ENCODE measurements around the gene HES3. TPM values are rescaled to one million over a fixed set of nuclear protein-coding genes. Genes with fewer than 3 reads are reported as not detected.

Gene HES3
- total RNA-seq, 2 donors from 2014 or later = not detected

- H3K27me3 Mint-ChIP-seq = peaks cover 21% of the 10 kb centered on the region
- no peak overlapping the region for H3K4me3 Mint-ChIP-seq
- no peaks in the 10 kb centered on the region for H3K36me3 Mint-ChIP-seq (ENCODE audit: low read depth)
- no peaks in the 10 kb centered on the region for H3K4me1 Mint-ChIP-seq
- ATAC-seq (no peak), DNase-seq (no peak)
- H3K27ac Mint-ChIP-seq = no peak overlapping the region
- H3K9me3 ChIP-seq (ENCODE audit: control insufficient read depth, low read length, poor library complexity, severe bottlenecking) = no peaks in the 10 kb centered on the region
These were observed 9.4 kb downstream of the HES3 start for GRCh38 chr1:6253380-6253779.

- H3K27me3 Mint-ChIP-seq = peaks cover 24% of the 10 kb centered on the region
- no peak for ATAC-seq
These were observed 10.7 kb downstream of the HES3 start for GRCh38 chr1:6254691-6255090.

GRCh38 chr1:6256645-6257044, 12.7 kb downstream of the HES3 start:
- H3K4me3 Mint-ChIP-seq = no peak overlapping the region
- ATAC-seq (no peak), DNase-seq (no peak)
- H3K27ac Mint-ChIP-seq = no peak overlapping the region
- no peaks in the 10 kb centered on the region for H3K36me3 Mint-ChIP-seq (ENCODE audit: low read depth)
- peaks cover 2% of the 10 kb centered on the region for H3K4me1 Mint-ChIP-seq
- H3K9me3 ChIP-seq (ENCODE audit: control insufficient read depth, low read length, poor library complexity, severe bottlenecking) = no peaks in the 10 kb centered on the region
- H3K27me3 Mint-ChIP-seq = peaks cover 14% of the 10 kb centered on the region

More at GRCh38 chr1:6254691-6255090, 10.7 kb downstream of the HES3 start:
- Mint-ChIP-seq H3K36me3 (ENCODE audit: low read depth) (no peaks in the 10 kb centered on the region), H3K4me1 (no peaks in the 10 kb centered on the region), H3K27ac (no peak overlapping the region), H3K4me3 (no peak overlapping the region)
- no peak for DNase-seq
- no peaks in the 10 kb centered on the region for H3K9me3 ChIP-seq (ENCODE audit: control insufficient read depth, low read length, poor library complexity, severe bottlenecking)

DNA sequence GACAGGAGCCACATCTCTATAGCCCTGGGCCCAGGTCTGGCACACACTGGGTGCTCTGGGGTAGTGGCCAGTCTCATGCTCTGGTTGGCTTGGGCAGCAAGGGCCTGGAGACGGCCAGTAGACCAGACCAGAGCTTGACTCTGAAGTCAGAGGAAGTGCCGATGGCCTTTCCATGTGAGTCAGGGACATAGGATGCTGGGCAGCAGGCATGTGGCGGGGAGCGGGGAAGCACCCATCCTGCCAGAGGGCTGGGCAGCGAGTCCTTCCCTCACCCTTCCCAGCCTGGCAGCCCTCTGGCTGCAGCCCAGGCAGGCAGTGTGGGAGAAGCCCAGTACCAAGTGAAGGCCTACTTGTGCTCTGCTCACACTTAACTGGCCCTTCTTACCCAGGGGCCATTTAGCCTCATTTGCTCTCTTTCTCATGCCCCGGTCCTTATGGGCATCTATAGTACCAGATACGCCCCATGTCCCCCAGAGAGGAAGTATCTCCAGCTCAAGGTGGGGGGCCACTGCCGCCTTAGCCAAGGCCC, 13.6 kb downstream of the HES3 start:
- H3K9me3 ChIP-seq (ENCODE audit: control insufficient read depth, low read length, poor library complexity, severe bottlenecking) = no peaks in the 10 kb centered on the region

DNA sequence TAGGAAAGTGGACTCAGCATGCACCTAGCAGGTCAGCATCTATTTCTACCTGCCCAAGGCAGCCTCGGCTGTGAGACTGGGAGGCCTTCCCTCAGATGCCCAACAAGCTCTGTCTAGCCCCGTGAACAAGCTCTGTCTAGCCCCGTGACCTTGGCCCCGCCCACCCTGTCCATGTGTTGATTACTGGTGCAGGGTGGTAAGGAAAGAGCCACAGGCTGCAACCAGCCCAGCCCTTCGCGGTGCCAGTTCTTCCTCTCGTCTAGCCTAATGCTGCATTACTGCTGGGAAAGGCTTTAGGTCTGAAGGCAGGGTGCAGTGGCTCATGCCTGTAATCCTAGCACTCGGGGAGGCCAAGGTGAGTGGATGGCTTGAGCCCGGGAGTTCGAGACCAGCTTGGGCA, 14.7 kb downstream of the HES3 start:
- Mint-ChIP-seq H3K27ac (no peak overlapping the region), H3K36me3 (ENCODE audit: low read depth) (no peaks in the 10 kb centered on the region), H3K27me3 (peaks cover 16% of the 10 kb centered on the region)

More for the DNA sequence above, 13.6 kb downstream of the HES3 start:
- Mint-ChIP-seq H3K4me3 (no peak overlapping the region), H3K4me1 (peaks cover 2% of the 10 kb centered on the region), H3K27ac (peak overlapping the region; percentile 21), H3K36me3 (ENCODE audit: low read depth) (no peaks in the 10 kb centered on the region), H3K27me3 (peaks cover 16% of the 10 kb centered on the region)
- no peak for DNase-seq
- no peak for ATAC-seq

DNA sequence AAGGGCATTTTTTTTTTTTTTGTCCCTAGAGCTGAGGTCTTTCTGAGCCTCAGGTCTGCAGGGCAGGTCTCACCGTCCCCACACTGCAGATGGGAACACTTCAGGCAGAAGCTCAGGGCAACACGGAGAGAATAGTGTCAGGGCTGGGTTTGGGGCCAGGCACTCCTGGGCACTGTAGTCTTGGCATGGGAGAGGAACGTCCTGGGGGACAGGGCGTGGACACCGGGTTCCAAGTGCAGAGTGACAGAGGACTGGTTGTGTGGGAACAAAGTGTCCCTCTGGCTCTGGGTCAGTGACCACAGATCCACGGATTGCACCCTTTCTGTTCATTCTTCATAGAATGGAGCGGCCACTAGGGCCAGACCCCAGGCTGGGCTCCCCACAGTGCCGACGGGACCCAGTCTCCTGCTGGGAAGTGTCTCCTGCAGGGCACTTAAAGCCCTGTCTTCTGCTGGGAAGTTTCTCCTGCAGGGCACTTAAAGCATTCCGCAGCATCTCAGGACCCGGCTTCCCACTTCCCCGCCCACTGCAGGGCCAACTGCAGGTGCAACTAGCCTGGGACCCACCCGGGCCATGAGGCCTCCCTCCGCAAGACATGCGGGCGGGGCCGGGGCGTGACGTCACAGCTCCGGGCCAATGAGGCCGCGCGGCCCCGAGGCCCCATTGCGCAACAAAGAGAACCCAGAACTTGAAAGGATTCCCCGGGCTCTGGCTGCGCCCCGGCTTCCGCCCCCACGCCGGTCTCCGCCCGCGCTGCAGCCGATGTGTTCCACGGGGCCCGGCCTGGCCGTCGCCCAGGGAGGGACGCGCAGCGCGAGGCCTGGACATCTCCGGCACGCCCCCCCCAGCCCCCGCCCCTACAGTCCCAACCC, 15.7 kb downstream of the HES3 start:
- Mint-ChIP-seq H3K4me1 (peaks cover 2% of the 10 kb centered on the region), H3K27me3 (peaks cover 16% of the 10 kb centered on the region), H3K36me3 (ENCODE audit: low read depth) (no peaks in the 10 kb centered on the region), H3K4me3 (peak overlapping the region; percentile 57), H3K27ac (no peak overlapping the region)
- ATAC-seq (peak; percentile 81), DNase-seq (peak; percentile 59 to 70 (median 63))
- H3K9me3 ChIP-seq (ENCODE audit: control insufficient read depth, low read length, poor library complexity, severe bottlenecking) = no peaks in the 10 kb centered on the region

More for the DNA sequence above, 14.7 kb downstream of the HES3 start:
- Mint-ChIP-seq H3K4me1 (peaks cover 2% of the 10 kb centered on the region), H3K4me3 (peak overlapping the region; percentile 57)
- no peaks in the 10 kb centered on the region for H3K9me3 ChIP-seq (ENCODE audit: control insufficient read depth, low read length, poor library complexity, severe bottlenecking)
- ATAC-seq = no peak
- no peak for DNase-seq

GRCh38 chr1:6260433-6260934, 16.5 kb downstream of the HES3 start:
- Mint-ChIP-seq H3K4me3 (peak overlapping the region; percentile 57), H3K27me3 (peaks cover 16% of the 10 kb centered on the region), H3K4me1 (peaks cover 2% of the 10 kb centered on the region), H3K36me3 (ENCODE audit: low read depth) (no peaks in the 10 kb centered on the region), H3K27ac (no peak overlapping the region)
- ATAC-seq (peak; percentile 43), DNase-seq (no peak)
- no peaks in the 10 kb centered on the region for H3K9me3 ChIP-seq (ENCODE audit: control insufficient read depth, low read length, poor library complexity, severe bottlenecking)

DNA sequence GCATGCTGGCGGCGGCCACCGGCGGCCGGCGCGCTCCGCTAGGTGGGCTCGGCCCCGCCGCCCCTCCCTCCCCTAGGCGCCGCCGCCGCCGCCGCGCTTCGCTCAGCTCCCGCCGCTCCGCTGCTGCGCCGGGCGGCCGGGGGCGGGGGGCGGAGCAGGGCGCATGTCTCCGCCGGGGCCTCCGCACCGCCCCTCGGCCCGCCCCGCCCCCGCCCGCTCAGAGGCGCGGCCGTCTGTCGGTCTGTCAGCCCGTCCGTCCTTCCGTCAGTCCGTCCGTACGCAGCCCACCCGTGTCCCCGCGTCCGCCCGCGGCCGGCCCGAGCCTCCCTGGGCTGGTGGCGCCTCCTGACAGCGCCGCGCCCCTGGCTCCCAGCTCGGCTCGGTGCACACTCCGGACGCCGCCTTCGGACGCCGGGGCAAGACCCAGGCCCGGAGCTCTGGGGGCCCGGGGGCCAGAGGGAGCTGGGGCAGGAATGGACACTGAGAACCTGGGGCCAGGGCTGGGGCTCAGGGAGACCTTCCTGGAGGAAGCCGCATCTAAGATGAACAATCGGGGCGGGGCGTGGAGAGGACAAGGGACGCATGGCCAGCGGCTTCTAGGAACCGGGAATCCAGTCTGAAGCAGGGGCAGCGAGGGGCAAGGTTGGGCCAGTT, 17.1 kb downstream of the HES3 start, which contains the start of gene GPR153:
GPR153 (minus strand) TSS at position 138 of the 654 bp plus-strand sequence. CDS start 6,193 bp downstream, outside the sequence.
- H3K27me3 Mint-ChIP-seq = peaks cover 16% of the 10 kb centered on the region

DNA sequence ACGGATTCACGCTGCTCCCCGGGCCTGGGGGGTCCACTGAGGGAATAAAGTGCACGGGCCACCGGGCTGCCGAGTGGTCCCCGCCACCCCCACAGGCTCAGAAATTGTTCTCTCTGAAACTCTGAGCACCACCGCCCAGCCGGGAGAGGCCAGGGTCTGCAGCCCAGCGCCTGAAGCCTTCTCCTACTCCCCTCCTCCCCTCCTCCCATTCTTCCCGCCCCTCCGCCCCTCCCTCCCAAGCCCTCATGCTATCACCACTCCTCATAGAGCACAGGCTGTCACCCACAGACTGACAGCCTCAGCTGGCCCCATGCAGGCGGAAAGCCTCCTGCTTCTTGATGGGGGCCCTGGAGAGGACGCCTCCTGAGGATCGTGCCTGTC, 17.6 kb downstream of the HES3 start:
- Mint-ChIP-seq H3K36me3 (ENCODE audit: low read depth) (no peaks in the 10 kb centered on the region), H3K27me3 (peaks cover 16% of the 10 kb centered on the region), H3K4me3 (peak overlapping the region; percentile 65), H3K27ac (no peak overlapping the region), H3K4me1 (peaks cover 2% of the 10 kb centered on the region)
- ATAC-seq (no peak), DNase-seq (no peak)
- H3K9me3 ChIP-seq (ENCODE audit: control insufficient read depth, low read length, poor library complexity, severe bottlenecking) = no peaks in the 10 kb centered on the region

More for the DNA sequence above, 17.1 kb downstream of the HES3 start, which contains the start of gene GPR153:
- no peaks in the 10 kb centered on the region for H3K9me3 ChIP-seq (ENCODE audit: control insufficient read depth, low read length, poor library complexity, severe bottlenecking)
- H3K36me3 Mint-ChIP-seq (ENCODE audit: low read depth) = no peaks in the 10 kb centered on the region
- peaks cover 2% of the 10 kb centered on the region for H3K4me1 Mint-ChIP-seq
- peak; percentile 25 to 46 (median 26) for DNase-seq
- H3K4me3 Mint-ChIP-seq = peak within 1 kb of the TSS; percentile 65
- H3K27ac Mint-ChIP-seq = no peak within 1 kb of the TSS
- ATAC-seq = peak; percentile 66

DNA sequence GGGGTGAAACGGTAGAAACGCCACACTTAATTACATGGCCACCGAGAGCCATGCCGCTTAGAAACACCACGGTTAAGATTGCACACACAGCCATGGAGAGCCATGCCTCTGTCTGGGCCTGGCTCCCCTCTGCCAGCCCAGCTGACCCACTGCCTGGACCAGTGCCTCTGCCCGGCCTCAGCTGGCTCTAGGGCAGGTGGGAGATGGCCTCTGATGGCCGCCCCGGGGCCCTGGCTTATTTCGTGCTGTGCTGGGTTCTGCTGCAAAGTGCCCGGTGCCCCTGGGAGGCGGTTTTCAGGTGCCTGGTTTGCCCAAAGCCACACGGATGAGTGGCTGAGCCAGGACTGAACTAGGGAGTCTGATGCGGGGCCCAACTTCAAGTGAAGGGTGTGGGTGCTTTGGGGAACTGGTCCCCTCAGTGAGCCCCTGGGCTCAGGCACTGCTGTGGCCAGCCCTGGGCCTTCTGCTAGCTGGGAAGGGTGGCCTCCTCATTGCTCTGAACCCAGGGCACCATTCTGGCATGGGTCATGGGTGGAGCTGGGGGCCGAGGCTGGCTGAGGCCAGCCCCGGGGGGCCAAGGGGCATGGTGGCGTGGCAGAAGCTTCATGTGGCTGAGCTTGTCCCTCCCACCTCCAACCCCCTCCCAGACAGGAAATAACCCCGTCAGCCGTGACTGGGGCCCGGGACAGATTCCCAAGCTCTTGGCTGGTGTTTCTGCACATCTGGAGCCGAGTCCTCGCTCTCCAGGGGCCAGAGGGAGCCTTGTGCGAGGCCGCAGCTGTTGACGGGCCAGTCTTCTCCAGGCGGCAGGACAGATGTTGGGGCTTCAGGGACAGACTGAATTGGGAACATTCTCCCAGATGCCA, 18.8 kb downstream of the HES3 start:
- Mint-ChIP-seq H3K4me1 (peaks cover 2% of the 10 kb centered on the region), H3K27ac (no peak overlapping the region), H3K27me3 (peaks cover 11% of the 10 kb centered on the region), H3K36me3 (ENCODE audit: low read depth) (no peaks in the 10 kb centered on the region), H3K4me3 (no peak overlapping the region)
- DNase-seq (no peak), ATAC-seq (no peak)
- H3K9me3 ChIP-seq (ENCODE audit: control insufficient read depth, low read length, poor library complexity, severe bottlenecking) = no peaks in the 10 kb centered on the region

DNA sequence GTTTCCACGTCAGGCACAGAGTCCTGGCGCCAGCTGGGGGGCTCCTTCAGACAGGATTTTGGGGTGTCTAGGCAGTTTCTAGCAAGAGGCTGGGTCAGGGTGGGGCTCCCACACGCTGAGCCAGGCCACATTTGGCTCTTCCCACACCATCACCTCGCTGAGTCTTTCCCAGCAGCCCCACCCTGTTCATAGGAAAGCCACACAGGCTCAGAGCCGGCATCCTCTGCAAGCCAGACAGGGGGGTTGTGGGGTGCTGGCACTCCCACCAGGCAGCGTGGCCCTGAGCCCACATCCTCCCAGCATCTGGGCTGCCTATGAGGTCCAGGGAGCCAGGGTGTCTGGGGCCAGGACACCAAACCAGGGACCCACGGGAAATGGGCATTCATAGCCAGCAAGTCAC, 19.7 kb downstream of the HES3 start:
- Mint-ChIP-seq H3K27me3 (peaks cover 11% of the 10 kb centered on the region), H3K4me1 (peaks cover 2% of the 10 kb centered on the region), H3K36me3 (ENCODE audit: low read depth) (no peaks in the 10 kb centered on the region), H3K27ac (no peak overlapping the region), H3K4me3 (no peak overlapping the region)
- DNase-seq (no peak), ATAC-seq (no peak)
- H3K9me3 ChIP-seq (ENCODE audit: control insufficient read depth, low read length, poor library complexity, severe bottlenecking) = no peaks in the 10 kb centered on the region

DNA sequence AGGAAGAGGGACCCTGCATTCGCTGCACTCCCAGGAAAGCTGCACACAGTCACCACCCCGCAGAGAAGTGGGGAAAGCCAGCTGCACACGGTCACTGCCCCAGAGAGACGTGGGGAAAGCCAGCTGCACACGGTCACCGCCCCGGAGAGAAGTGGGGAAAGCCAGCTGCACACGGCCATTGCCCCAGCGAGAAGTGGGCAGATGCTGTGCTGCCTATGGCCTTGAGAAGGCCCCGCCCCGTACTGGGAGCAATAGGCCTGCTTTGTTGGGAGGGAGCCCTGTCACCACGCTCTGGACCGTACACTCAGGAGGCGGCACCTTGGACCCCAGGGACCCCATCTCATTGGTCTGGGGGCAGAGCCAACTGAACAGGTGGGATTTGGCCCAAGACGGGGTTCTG, 21.2 kb downstream of the HES3 start:
- no peak for ATAC-seq

More for the DNA sequence above, 21.2 kb downstream of the HES3 start:
- H3K27ac Mint-ChIP-seq = no peak overlapping the region
- peaks cover 4% of the 10 kb centered on the region for H3K27me3 Mint-ChIP-seq
- no peak for DNase-seq
- H3K9me3 ChIP-seq (ENCODE audit: control insufficient read depth, low read length, poor library complexity, severe bottlenecking) = no peaks in the 10 kb centered on the region
- no peaks in the 10 kb centered on the region for H3K36me3 Mint-ChIP-seq (ENCODE audit: low read depth)
- H3K4me1 Mint-ChIP-seq = no peaks in the 10 kb centered on the region
- H3K4me3 Mint-ChIP-seq = no peak overlapping the region
